CD4-positive, alpha-beta T cell treated with Interferon gamma for 1 hour (primary cell): ENCODE results near the gene CARD9.

Source experiments
- DNase-seq: peaks from one replicate; pipeline ENCODE4 v3.0.0-alpha.2; 2020

The CARD9 gene

DNA sequence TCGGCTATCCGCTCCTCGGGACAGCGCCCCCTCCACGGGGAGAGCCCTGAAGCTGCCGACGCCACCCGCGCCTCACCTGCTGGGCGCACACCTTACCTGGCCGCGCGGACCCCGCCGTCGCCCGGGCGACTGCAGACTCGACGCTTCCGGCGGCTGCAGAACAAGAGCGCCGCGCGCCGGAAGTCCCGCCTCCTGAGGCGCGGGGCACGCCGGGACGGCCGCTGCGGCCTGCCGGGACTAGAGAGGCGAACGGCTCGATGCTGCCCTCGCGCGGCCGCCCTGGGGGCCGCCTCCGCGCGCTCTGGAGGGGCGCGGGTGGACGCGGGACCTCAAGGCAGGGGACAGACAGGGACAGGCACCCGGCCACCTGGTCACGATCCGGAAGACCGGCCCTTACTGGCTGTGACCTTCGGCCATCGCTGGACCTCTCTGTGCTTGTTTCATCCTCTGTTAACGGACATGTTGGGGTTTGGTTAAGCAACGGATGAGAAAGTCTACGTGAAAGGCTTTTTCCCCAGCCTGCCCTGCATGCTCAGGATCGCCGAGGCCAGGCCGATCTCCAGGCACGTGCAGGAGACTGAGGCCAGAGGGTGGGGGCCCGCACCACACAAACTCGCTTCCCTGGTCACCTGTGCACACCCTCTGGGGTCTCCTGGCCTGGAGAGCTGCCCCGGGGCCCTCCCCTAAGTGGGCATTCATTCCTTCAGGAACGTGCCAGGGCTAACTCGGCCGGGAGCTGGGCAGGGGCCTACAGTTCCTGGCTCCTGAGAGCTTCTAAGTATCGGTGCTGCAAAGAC is 26.8 kb upstream of the CARD9 start, which contains the start of gene SNAPC4:
TSS of gene SNAPC4 (minus strand) at position 133 of the 797 bp plus-strand sequence. CDS start 1,742 bp downstream, outside the sequence.
- DNase-seq = peak; percentile 88

- peak; percentile 20 for DNase-seq
Measured at GRCh38 chr9:136399176-136400037, 25.9 kb upstream of the CARD9 start.

GRCh38 chr9:136398286-136398685 is 24.8 kb upstream of the CARD9 start:
- DNase-seq = no peak

GRCh38 chr9:136397643-136398042 is 24.2 kb upstream of the CARD9 start:
- DNase-seq = no peak

GRCh38 chr9:136396219-136396515 is 22.7 kb upstream of the CARD9 start:
- DNase-seq = no peak

- DNase-seq = no peak
Measured at GRCh38 chr9:136395345-136396218, 22.1 kb upstream of the CARD9 start.

DNA sequence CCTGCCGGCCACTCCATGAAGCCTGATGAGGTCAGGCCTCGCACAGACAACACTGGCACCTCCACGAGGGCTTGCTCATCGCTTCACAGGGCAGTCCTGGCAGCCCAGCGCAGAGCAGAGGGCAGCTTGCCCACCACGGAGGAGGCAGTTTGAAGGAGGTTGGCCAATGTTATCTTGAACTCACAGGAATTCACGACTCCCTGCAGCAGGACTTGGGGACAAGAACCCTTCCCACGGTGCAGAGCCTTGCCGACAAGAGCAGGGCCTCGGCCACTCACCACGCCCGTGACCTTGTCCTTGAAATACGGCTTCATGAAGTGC is 21.5 kb upstream of the CARD9 start:
- DNase-seq = no peak

- no peak for DNase-seq
Measured at GRCh38 chr9:136394312-136395019, 21.0 kb upstream of the CARD9 start.

- DNase-seq = no peak
Measured at GRCh38 chr9:136393531-136393930, 20.1 kb upstream of the CARD9 start.

DNA sequence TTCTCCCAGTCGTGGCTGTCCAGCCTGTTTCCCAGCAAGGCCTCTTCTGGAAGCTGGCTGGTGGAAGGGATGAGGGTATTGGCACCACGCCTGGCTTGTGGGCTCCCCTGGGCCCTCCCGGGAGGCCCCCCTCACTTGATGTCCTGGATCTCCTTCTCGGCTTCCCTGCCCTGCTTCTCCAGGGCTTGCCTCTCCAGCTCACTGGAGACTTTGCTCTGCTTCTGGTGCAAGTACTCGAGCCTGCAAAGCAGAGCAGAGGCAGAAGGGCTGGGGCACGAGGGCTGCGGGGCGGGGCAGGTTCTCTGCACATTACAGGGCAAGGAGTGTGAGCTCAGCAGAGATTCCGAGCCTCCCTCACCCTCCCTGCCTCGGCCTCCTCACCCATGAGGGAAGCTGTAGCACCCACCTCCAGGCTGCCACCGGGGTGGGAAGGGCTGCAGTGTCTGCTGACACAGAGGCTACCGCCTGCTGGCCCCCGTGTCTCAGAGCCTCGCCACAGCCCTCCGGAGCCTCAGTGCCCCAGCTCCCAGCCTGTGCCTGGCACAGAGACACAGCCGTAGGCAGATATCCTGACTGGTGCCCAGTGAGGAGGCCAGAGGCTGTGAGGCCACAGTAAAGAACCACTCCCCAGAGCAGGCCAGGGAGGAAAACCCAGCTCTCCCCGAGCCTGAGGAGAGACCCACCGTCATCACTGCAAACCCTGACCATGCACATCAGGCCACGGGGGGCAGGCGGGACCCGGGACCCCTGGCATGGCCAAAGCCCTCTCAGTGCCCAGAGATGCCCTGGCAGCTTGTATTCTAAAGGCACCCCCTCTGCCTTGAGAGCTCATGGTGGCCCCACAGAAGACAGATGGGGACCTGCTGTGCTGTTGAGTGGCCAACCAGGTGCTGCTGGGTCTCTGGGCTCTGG is 19.3 kb upstream of the CARD9 start:
- DNase-seq = no peak

- no peak for DNase-seq
Measured at GRCh38 chr9:136391737-136392537, 18.5 kb upstream of the CARD9 start.

DNA sequence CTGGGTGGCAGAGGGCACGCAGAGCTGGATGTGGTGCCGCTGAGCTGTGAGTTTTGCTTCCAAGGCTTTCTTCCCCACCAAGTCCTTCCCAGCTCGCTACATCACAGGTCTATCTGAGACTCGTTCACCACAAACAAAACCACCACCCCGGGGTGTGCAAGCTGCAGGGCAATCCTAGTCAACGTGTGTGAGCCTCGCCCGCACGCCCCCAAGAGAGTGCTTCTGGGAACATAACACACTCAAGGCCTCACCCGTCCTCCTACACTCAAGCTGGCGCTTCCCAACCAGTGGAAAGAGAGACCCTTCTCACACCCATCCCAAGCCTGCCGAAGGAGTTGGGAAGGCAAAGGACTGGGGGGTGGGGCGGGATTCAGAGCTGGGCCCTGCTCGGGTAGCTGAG is 15.9 kb upstream of the CARD9 start:
- DNase-seq = no peak

DNA sequence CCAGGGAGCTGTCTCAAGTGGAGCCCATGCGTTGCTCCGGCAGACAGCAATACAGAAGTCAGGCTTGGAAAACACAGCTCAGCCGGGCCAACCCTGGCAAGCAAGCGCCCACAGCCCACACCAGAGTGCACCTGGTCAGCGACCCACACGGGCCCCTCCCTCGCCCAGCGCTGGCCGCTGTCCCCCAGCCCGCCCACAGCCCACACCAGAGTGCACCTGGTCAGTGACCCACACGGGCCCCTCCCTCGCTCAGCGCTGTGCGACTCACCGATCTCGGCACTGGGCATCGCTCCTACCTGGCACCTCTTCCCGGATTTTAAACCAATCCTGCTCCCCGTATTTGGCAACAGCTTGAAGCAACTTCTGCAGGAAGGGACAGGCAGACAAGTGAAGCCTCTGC is 13.7 kb upstream of the CARD9 start:
- DNase-seq = no peak

- no peak for DNase-seq
Measured at GRCh38 chr9:136386018-136386417, 12.5 kb upstream of the CARD9 start.

DNA sequence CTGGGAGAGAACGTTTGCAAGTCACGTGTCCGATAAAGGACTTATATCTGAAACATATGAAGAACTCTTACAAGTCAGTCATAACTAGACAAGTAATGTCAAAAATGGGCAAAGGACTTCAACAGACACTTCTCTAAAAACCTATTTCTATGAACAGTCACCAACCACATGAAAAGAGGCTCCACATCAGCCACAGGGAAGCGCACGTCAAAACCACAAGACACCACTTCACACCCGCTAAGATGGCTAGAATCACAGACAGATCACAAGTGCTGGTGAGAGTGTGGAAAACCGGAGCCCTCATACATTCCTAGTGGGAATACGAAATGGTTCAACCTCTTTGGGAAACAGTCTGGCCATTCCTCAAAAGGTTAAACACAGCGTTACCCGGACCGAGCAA is 11.5 kb upstream of the CARD9 start:
- DNase-seq = no peak

- no peak for DNase-seq
Measured at GRCh38 chr9:136383436-136383835, 10.0 kb upstream of the CARD9 start.

DNA sequence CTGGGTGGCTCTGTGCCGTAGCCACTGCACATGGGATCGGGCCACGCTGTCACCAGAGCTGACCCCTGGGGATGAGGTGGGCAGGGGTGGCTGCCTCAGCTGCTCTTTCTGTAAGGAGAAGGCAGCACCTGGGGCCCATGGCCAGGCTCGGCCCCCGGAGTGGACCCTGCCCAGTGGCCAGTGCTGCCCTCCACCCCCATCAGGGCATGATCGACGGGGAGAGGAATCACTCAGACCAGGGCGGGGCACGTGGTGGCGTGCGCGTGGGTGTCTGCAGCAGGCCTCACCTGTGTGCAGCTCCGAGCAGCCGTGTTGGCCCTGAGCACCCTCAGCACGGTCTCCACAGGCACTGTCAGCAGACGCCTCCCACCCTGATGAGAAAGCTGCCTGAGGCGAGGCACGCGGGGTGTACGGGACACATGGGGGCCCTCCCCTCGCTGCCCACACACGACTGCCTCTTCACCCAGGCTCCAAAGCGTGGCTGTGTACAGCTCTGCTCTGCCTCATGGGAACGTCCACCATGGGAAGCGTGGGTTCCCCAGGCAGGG is 8.6 kb upstream of the CARD9 start:
- no peak for DNase-seq

DNA sequence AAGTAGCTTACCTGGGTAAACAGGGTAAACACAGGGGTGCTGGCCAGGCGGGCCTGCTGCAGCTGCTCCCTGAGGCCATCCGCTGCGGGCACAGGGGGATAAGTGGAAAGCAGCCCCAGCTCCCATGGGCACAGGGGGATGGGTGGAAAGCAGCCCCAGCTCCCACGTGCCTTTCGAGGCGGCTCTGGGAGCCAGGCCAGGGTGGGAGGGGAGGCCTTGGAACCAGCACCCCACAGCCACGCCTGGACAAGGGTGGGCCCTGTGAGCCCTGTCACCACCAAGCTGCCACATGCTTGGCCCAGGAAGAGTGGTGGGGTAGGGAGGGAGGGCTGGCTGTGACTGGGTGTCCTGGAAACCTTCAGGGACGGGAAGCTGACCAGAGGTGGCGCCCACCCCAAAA is 7.8 kb upstream of the CARD9 start:
- no peak for DNase-seq

GRCh38 chr9:136380381-136380780 is 6.9 kb upstream of the CARD9 start:
- no peak for DNase-seq

DNA sequence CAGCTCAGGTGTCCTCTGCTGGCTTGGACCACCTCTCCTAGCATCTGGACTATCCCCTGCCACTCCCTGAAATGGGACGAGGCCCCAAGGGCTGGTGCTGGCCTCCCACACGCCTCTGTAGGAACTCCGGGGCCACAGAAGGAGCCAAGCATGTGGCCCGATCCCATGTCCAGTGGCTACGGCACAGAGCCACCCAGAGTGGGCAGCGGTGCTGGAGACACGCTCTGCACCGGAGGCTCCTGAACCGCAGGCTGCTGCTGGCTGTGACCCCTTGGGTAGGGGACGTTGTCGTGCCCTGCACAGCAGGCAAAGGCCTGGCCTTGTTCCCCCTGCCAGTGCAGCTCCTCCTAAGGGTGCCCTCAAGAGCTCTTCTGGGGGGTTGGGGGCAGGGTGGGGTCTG is 6.4 kb upstream of the CARD9 start:
- no peak for DNase-seq
